Measurements from ENCODE around the gene RPL5. TPM values are rescaled to one million over a fixed set of nuclear protein-coding genes. Genes with fewer than 3 reads are reported as not detected.

RPL5 gene
- total and polyA plus RNA-seq, 2 of the 8 experiments (the other 6 are each of a cell fraction or from before 2014, with no cell fraction given): 1,506 to 2,034 TPM

DNA sequence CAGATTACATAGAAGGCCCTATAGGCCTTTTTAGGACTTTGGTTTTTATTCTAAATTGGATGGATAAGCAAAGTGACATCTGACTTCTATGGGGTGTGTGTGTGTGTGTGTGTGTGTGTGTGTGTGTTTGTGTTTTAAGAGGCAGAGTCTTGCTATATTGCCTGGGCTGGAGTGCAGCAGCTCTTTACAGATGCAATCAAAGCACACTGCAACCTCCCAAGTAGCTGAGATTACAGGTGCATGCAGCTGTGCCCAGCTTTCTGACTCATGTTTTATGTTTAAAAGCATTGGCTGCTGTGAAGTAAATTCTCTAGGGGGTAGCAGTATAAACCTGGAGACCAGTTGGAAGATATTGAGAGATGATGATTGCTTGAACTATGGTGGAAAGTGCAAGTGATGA lies 34.5 kb upstream of the RPL5 start:
- Histone ChIP-seq H2AFZ (ENCODE audit: low read length) (no peak overlapping the region), H3K27me3 (replicated peaks in 1 of 4; ENCODE audit: control insufficient read depth in 3 of 4, extremely low read depth in 1 of 4, insufficient read depth in 3 of 4, low read length in 3 of 4) (no peaks in the 10 kb centered on the region), H3K18ac (ENCODE audit: extremely low read depth, low read length) (no peak overlapping the region), H3K4me3 (ENCODE audit: extremely low read depth in 1 of 4, insufficient read depth in 2 of 4, low read depth in 3 of 4, low read length in 4 of 4) (no peak overlapping the region), H2BK20ac (ENCODE audit: low read length) (no peak overlapping the region), H4K91ac (replicated peaks; ENCODE audit: insufficient read length, low read length) (no peak overlapping the region), H4K8ac (ENCODE audit: extremely low read depth, insufficient read depth, low read length) (no peak overlapping the region), H3K79me2 (ENCODE audit: control insufficient read depth in 1 of 2, insufficient read depth in 2 of 2, low read length in 2 of 2) (no peaks in the 10 kb centered on the region), H4K5ac (ENCODE audit: insufficient read length, low read depth, low read length) (no peak overlapping the region), H3K4ac (replicated peaks; ENCODE audit: insufficient read length, low read depth, low read length) (no peak overlapping the region), H2BK5ac (ENCODE audit: low read depth, low read length) (no peak overlapping the region), H2AK5ac (ENCODE audit: low read depth, low read length) (no peak overlapping the region), H3K23me2 (ENCODE audit: low read depth, low read length) (no peaks in the 10 kb centered on the region; the same call in 1 of the 2 replicates), H3K4me2 (ENCODE audit: insufficient read depth in 1 of 2, low read depth in 2 of 2, low read length in 2 of 2) (no peak overlapping the region), H4K20me1 (replicated peaks in 1 of 2; ENCODE audit: control insufficient read depth in 1 of 2, insufficient read depth in 2 of 2, low read length in 2 of 2) (no peaks in the 10 kb centered on the region), H2BK15ac (ENCODE audit: low read length) (no peak overlapping the region), H3K56ac (replicated peaks; ENCODE audit: insufficient read length, low read depth, low read length) (no peak overlapping the region), H3K36me3 (ENCODE audit: control insufficient read depth in 2 of 4, insufficient read depth in 4 of 4, low read length in 3 of 4) (no peaks in the 10 kb centered on the region), H3K27ac (ENCODE audit: low read depth, low read length) (no peak overlapping the region), H2BK120ac (replicated peaks; ENCODE audit: low read depth, low read length) (no peak overlapping the region), H3K9me3 (ENCODE audit: insufficient read depth in 2 of 2, low read depth in 1 of 2, low read length in 1 of 2) (no peaks in the 10 kb centered on the region), H3K4me1 (replicated peaks in 1 of 4; ENCODE audit: control insufficient read depth in 3 of 4, insufficient read depth in 4 of 4, low read length in 3 of 4) (no peaks in the 10 kb centered on the region; a peak in 2 of 7 replicates), H2BK12ac (ENCODE audit: low read depth, low read length) (no peak overlapping the region), H3K14ac (ENCODE audit: insufficient read length) (no peak overlapping the region), H3K23ac (ENCODE audit: insufficient read length) (no peak overlapping the region), H3K9ac (replicated peaks in 1 of 4; ENCODE audit: extremely low read depth in 1 of 4, low read depth in 3 of 4, low read length in 3 of 4) (no peak overlapping the region), H3K79me1 (ENCODE audit: low read depth, low read length) (no peaks in the 10 kb centered on the region)
- POLR2A ChIA-PET (ENCODE audit: partially characterized antibody): interaction anchor here (2.4 to 2.5 kb wide), 2 partner anchors 12 to 35 kb away, joined by 5 to 12 read pairs; partner anchors contain the start of genes EVI5 and RPL5
- CTCF ChIA-PET (ENCODE audit: partially characterized antibody): interaction anchor here (1.2 to 1.5 kb wide), 2 partner anchors 14 to 23 kb away, joined by 3 read pairs; no protein-coding TSS in a partner anchor
- no peak for DNase-seq (ENCODE audit: low read depth in 1 of 2, low spot score in 2 of 2)
- no peak for FAIRE-seq
- TF ChIP-seq TAF1 (IDR thresholded peaks at IDR 0.05; ENCODE audit: low read depth, low read length): no peak
- no peak for TF ChIP-seq EGR1 (IDR thresholded peaks at IDR 0.05; ENCODE audit: borderline replicate concordance, low read depth, low read length)
- TF ChIP-seq, protein P1, sequence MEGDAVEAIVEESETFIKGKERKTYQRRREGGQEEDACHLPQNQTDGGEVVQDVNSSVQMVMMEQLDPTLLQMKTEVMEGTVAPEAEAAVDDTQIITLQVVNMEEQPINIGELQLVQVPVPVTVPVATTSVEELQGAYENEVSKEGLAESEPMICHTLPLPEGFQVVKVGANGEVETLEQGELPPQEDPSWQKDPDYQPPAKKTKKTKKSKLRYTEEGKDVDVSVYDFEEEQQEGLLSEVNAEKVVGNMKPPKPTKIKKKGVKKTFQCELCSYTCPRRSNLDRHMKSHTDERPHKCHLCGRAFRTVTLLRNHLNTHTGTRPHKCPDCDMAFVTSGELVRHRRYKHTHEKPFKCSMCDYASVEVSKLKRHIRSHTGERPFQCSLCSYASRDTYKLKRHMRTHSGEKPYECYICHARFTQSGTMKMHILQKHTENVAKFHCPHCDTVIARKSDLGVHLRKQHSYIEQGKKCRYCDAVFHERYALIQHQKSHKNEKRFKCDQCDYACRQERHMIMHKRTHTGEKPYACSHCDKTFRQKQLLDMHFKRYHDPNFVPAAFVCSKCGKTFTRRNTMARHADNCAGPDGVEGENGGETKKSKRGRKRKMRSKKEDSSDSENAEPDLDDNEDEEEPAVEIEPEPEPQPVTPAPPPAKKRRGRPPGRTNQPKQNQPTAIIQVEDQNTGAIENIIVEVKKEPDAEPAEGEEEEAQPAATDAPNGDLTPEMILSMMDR (IDR thresholded peaks at IDR 0.05; ENCODE audit: control extremely low read depth in 1 of 3, insufficient read depth in 1 of 3, low read depth in 1 of 3, low read length in 3 of 3): no peak
- TF ChIP-seq TAF7 (optimal IDR thresholded peaks at IDR 0.05; ENCODE audit: borderline replicate concordance, low read depth, low read length): no peak
- TF ChIP-seq BACH1 (IDR thresholded peaks at IDR 0.05; ENCODE audit: low read length): no peak
- no peak for TF ChIP-seq EZH2 (IDR thresholded peaks at IDR 0.05; ENCODE audit: low read depth, low read length, severe bottlenecking)
- no peak for TF ChIP-seq KDM1A (IDR thresholded peaks at IDR 0.05; ENCODE audit: borderline replicate concordance, low read length)
- TF ChIP-seq GABPA (IDR thresholded peaks at IDR 0.05; ENCODE audit: borderline replicate concordance, insufficient read depth, low read length): no peak
- TF ChIP-seq BCL11A (IDR thresholded peaks at IDR 0.05; ENCODE audit: low read depth in 2 of 2, low read length in 2 of 2): no peak
- no peak for TF ChIP-seq CHD1 (IDR thresholded peaks at IDR 0.05; ENCODE audit: low read depth, low read length)
- TF ChIP-seq CBX8 (IDR thresholded peaks at IDR 0.05; ENCODE audit: borderline replicate concordance, low read depth, low read length): no peak
- TF ChIP-seq FOSL1 (IDR thresholded peaks at IDR 0.05; ENCODE audit: insufficient read depth, low read depth, low read length): no peak
